HCT116 (cell line): Measurements from ENCODE around the gene NID2. TPM values are rescaled to one million over a fixed set of nuclear protein-coding genes. Genes with fewer than 3 reads are reported as not detected.

Experiments
- ATAC-seq: fragments of 200-7000 bp; cut with Tn5 transposase; 2 replicates; pipeline ENCODE4 v1.9.1; 2020; ENCODE audit warnings: mild to moderate bottlenecking, moderate library complexity
- BruUV-seq: library from RNA; stranded (reverse); fragments of 400-500 nt; replicated peaks from 2 replicates; lab custom pipeline; 2021; lab: Mats Ljungman, UMichigan
- CTCF ChIA-PET: fragments of 300-600 bp; sonication (Branson Sonifier 250); formaldehyde crosslinking; loops from one replicate; lab custom pipeline; 2021; ENCODE audit warnings: antibody characterized with exemption; lab: Charles Lee
- POLR2A ChIA-PET: fragments of 300-600, 350-600 bp; sonication (Branson Sonifier 250); formaldehyde crosslinking; loops from one replicate; lab custom pipeline; 2021; ENCODE audit warnings: antibody characterized with exemption; lab: Charles Lee
- RAD21 ChIA-PET, 2 experiments: fragments of 300-600 bp; sonication (Branson Sonifier 250); formaldehyde crosslinking; loops; one replicate each; lab custom pipeline; 2023; ENCODE audit warnings: low total read pairs in 2 of 2; ENCODE audit not compliant: uncharacterized antibody in 2 of 2, unreplicated experiment in 2 of 2, low non-redundant PET in 1 of 2; lab: Charles Lee
- DNase-seq: peaks from one replicate; pipeline ENCODE4 v3.0.0-alpha.2; 2010; ENCODE audit warnings: low read depth, low spot score
- H2AFZ ChIP-seq: fragments of 200-600 bp; shearing (Covaris generic), sonication (generic); 2 replicates; pipeline ENCODE4 v1.6.1; 2017; ENCODE audit warnings: low read depth, mixed run types, mixed read lengths, antibody characterized with exemption, low read length; ENCODE audit not compliant: poor library complexity, severe bottlenecking
- H3K27ac ChIP-seq: 2 replicates; pipeline ENCODE4 v1.5.1; 2012; ENCODE audit warnings: low read depth, low read length
- H3K27me3 ChIP-seq: fragments of 200-600 bp; sonication (generic); 2 replicates; pipeline ENCODE4 v1.6.1; 2016; ENCODE audit warnings: mixed run types, low read length, mixed read lengths; ENCODE audit not compliant: insufficient read depth
- H3K36me3 ChIP-seq, 2 experiments: fragments of 200-500 bp in 1 of 2; fragments of 200-600 bp in 1 of 2; sonication (Bioruptor generic) in 1 of 2; sonication (generic) in 1 of 2; 2 replicates each; pipeline versions ENCODE4 v1.5.1 to v1.6.1; 2014 to 2016; ENCODE audit warnings: low read length in 2 of 2, inconsistent platforms in 1 of 2, mixed read lengths in 1 of 2, mixed run types in 1 of 2; ENCODE audit not compliant: insufficient read depth in 2 of 2, control insufficient read depth in 1 of 2
- H3K4me1 ChIP-seq, 2 experiments: fragments of 200-600 bp in 1 of 2; sonication (generic) in 1 of 2; 2 replicates each; pipeline versions ENCODE4 v1.5.1 to v1.6.1; 2012 to 2017; ENCODE audit warnings: low read length in 2 of 2, inconsistent platforms in 1 of 2, mild to moderate bottlenecking in 1 of 2, mixed read lengths in 1 of 2, mixed run types in 1 of 2, moderate library complexity in 1 of 2; ENCODE audit not compliant: insufficient read depth in 2 of 2, control insufficient read depth in 1 of 2
- H3K4me2 ChIP-seq: fragments of 200-600 bp; sonication (generic); 2 replicates; pipeline ENCODE4 v1.6.1; 2017; ENCODE audit warnings: mixed run types, low read length, mixed read lengths
- H3K4me3 ChIP-seq, 2 experiments: fragments of 200-600 bp in 1 of 2; sonication (generic) in 1 of 2; replicated peaks in 1 of 2; 2 replicates each; pipeline ENCODE4 v1.5.1; 2011 to 2016; ENCODE audit warnings: low read length in 2 of 2, control low read depth in 1 of 2, low read depth in 1 of 2, mild to moderate bottlenecking in 1 of 2, mixed read lengths in 1 of 2, mixed run types in 1 of 2
- H3K79me2 ChIP-seq: fragments of 200-600 bp; sonication (generic); 2 replicates; pipeline ENCODE4 v1.6.1; 2017; ENCODE audit warnings: mild to moderate bottlenecking, mixed run types, low read length, moderate library complexity, mixed read lengths; ENCODE audit not compliant: insufficient read depth
- H3K9ac ChIP-seq: fragments of 200-600 bp; sonication (generic); 2 replicates; pipeline ENCODE4 v1.6.1; 2016; ENCODE audit warnings: low read length, mixed read lengths
- H3K9me2 ChIP-seq: fragments of 200-600 bp; sonication (generic), shearing (Covaris generic); 2 replicates; pipeline ENCODE4 v1.6.1; 2017; ENCODE audit warnings: mixed run types, mild to moderate bottlenecking, moderate library complexity; ENCODE audit not compliant: insufficient read depth
- H3K9me3 ChIP-seq, 2 experiments: fragments of 200-500 bp in 1 of 2; fragments of 200-600 bp in 1 of 2; sonication (Bioruptor generic) in 1 of 2; sonication (generic) in 1 of 2; 2 replicates each; pipeline ENCODE4 v1.6.1; 2014 to 2017; ENCODE audit warnings: low read length in 2 of 2, mixed read lengths in 2 of 2, inconsistent platforms in 1 of 2, low read depth in 1 of 2, mild to moderate bottlenecking in 1 of 2, mixed run types in 1 of 2, moderate library complexity in 1 of 2; ENCODE audit not compliant: control insufficient read depth in 1 of 2, insufficient read depth in 1 of 2
- H4K20me1 ChIP-seq: fragments of 200-600 bp; sonication (generic), shearing (Covaris generic); 2 replicates; pipeline ENCODE4 v1.6.1; 2017; ENCODE audit warnings: mixed run types, mild to moderate bottlenecking, moderate library complexity; ENCODE audit not compliant: insufficient read depth
- CEBPB ChIP-seq: IDR thresholded peaks from 2 replicates; pipeline ENCODE4 v1.6.1; 2012; ENCODE audit warnings: low read depth
- EGR1 ChIP-seq: IDR thresholded peaks from 2 replicates; pipeline ENCODE4 v1.6.1; 2012; ENCODE audit warnings: low read depth
- ELF1 ChIP-seq: IDR thresholded peaks from 2 replicates; pipeline ENCODE4 v1.6.1; 2012; ENCODE audit warnings: low read depth, borderline replicate concordance
- EZH2phosphoT487 ChIP-seq: fragments of 200-600 bp; IDR thresholded peaks from 2 replicates; pipeline ENCODE4 v1.6.1; 2018; ENCODE audit warnings: antibody characterized with exemption, borderline replicate concordance
- JUND ChIP-seq: IDR thresholded peaks from 2 replicates; pipeline ENCODE4 v1.6.1; 2012
- POLR2AphosphoS5 ChIP-seq: IDR thresholded peaks from 2 replicates; pipeline ENCODE4 v1.6.1; 2011; ENCODE audit warnings: mild to moderate bottlenecking, low read depth, low read length, moderate library complexity
- SIN3A ChIP-seq: IDR thresholded peaks from 2 replicates; pipeline ENCODE4 v1.6.1; 2012; ENCODE audit warnings: low read depth
- SP1 ChIP-seq: IDR thresholded peaks from 2 replicates; pipeline ENCODE4 v1.6.1; 2012; ENCODE audit warnings: low read depth
- SRF ChIP-seq: IDR thresholded peaks from 2 replicates; pipeline ENCODE4 v1.6.1; 2012; ENCODE audit warnings: low read depth
- TCF7L2 ChIP-seq: IDR thresholded peaks from 2 replicates; pipeline ENCODE4 v1.7.0; 2011; ENCODE audit warnings: borderline replicate concordance, inconsistent platforms; ENCODE audit not compliant: insufficient read depth, insufficient read length; ENCODE audit errors: extremely low read depth
- YY1 ChIP-seq: IDR thresholded peaks from 2 replicates; pipeline ENCODE4 v1.6.1; 2011; ENCODE audit warnings: low read length, low read depth, moderate library complexity, mild to moderate bottlenecking; ENCODE audit not compliant: insufficient replicate concordance; ENCODE audit errors: extremely low read depth
- intact Hi-C: fragments of 100-400 bp; cut with micrococcal nuclease; formaldehyde crosslinking; loops from 2 replicates; pipeline ENCODE4 v1.10.0; 2022
- total RNA-seq: library from RNA; stranded (reverse); gene quantifications from one replicate; pipeline ENCODE4 v1.2.1, GENCODE V29; 2021; ENCODE audit not compliant: unreplicated experiment
- TF ChIP-seq, protein P1 (sequence below): IDR thresholded peaks from 2 replicates; pipeline ENCODE4 v1.6.1; 2012
- TF ChIP-seq, protein P2 (sequence below): IDR thresholded peaks from 2 replicates; pipeline ENCODE4 v1.6.1; 2012; ENCODE audit warnings: low read depth
- TF ChIP-seq, protein P3 (sequence below): IDR thresholded peaks from 2 replicates; pipeline ENCODE4 v1.6.1; 2011; ENCODE audit warnings: mild to moderate bottlenecking, low read length, moderate library complexity; ENCODE audit not compliant: insufficient replicate concordance; ENCODE audit errors: extremely low read depth

The NID2 gene
- total RNA-seq, 1 experiment from 2014 or later = 0.84 TPM

DNA sequence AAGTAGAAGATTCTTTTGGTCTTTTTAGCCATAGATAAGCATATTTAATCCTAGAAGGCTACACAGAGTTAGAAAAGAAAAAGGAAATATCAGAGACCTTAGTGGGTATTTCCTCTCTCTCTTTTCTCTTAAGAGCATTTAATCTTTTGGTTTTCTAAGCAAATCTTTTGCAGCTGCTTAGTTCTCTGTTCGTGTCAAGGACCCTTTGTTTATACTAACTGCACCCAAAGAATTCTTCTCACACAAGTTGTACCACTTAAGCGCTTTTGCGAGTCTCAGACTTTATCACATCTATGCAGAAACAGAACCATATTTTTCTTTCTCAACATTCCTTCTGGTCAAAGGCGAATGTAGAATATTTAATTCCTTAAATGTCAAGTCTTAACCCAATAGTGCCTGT, 17.9 kb upstream of the NID2 start:
- Histone ChIP-seq H2AFZ (no peak overlapping the region), H3K4me3 (no peak overlapping the region), H3K79me2 (no peaks in the 10 kb centered on the region), H4K20me1 (no peaks in the 10 kb centered on the region), H3K9ac (no peak overlapping the region), H3K27ac (no peak overlapping the region), H3K9me2 (no peaks in the 10 kb centered on the region), H3K36me3 (no peaks in the 10 kb centered on the region), H3K4me1 (no peaks in the 10 kb centered on the region), H3K4me2 (no peak overlapping the region), H3K27me3 (peaks cover 6% of the 10 kb centered on the region; the same call in 1 of the 2 replicates), H3K9me3 (no peaks in the 10 kb centered on the region)
- no TSS peak for BruUV-seq
- ChIA-PET RAD21 (interaction anchor here in 1 of 2 experiments (0.7 kb wide), 1 partner anchor 73 kb away, joined by 5 read pairs; no protein-coding TSS in a partner anchor), POLR2A (no interaction called here), CTCF (no interaction called here)
- intact Hi-C loops = no loop called here
- ATAC-seq (no peak), DNase-seq (no peak)
- no peak for TF ChIP-seq YY1
- TF ChIP-seq EZH2phosphoT487 = no peak
- TF ChIP-seq SP1 = no peak

DNA sequence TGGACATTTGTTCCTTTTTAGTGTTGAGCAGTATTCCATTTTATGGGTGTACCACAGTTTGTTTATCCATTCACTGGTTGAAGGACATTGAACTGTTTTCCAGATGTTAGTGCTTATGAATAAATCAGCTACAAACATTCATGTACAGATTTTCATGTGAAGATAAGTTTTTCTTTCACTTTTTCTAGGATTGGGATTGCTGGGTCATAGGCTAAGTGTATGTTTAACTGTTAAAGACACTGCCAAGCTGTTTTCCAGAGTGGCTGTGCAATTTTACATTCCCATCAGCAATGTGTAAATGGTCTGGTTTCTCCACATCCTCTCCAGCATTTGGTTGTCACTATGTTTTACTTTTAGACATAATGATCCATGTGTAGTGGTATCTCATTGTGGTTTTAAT, 14.0 kb upstream of the NID2 start:
- Histone ChIP-seq H3K27ac (no peak overlapping the region), H3K4me1 (peaks cover 0 to 14% of the 10 kb centered on the region in 2 experiments; a peak in 1 of 4 replicates), H3K36me3 (no peaks in the 10 kb centered on the region), H3K9me2 (no peaks in the 10 kb centered on the region), H3K4me3 (no peak overlapping the region), H2AFZ (no peak overlapping the region), H3K9me3 (no peaks in the 10 kb centered on the region), H4K20me1 (no peaks in the 10 kb centered on the region), H3K4me2 (no peak overlapping the region), H3K9ac (no peak overlapping the region), H3K79me2 (no peaks in the 10 kb centered on the region), H3K27me3 (0 out of 2 replicates have a peak, but pooled peaks cover 6% of the 10 kb centered on the region)
- intact Hi-C loops = no loop called here
- ChIA-PET CTCF (no interaction called here), POLR2A (no interaction called here), RAD21 (no interaction called here)
- DNase-seq (no peak), ATAC-seq (no peak)
- BruUV-seq = no TSS peak
- no peak for TF ChIP-seq SRF
- TF ChIP-seq, protein P1, sequence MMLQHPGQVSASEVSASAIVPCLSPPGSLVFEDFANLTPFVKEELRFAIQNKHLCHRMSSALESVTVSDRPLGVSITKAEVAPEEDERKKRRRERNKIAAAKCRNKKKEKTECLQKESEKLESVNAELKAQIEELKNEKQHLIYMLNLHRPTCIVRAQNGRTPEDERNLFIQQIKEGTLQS = no peak
- TF ChIP-seq POLR2AphosphoS5 = no peak
- TF ChIP-seq YY1 = no peak
- TF ChIP-seq EGR1 = no peak
- TF ChIP-seq, protein P2, sequence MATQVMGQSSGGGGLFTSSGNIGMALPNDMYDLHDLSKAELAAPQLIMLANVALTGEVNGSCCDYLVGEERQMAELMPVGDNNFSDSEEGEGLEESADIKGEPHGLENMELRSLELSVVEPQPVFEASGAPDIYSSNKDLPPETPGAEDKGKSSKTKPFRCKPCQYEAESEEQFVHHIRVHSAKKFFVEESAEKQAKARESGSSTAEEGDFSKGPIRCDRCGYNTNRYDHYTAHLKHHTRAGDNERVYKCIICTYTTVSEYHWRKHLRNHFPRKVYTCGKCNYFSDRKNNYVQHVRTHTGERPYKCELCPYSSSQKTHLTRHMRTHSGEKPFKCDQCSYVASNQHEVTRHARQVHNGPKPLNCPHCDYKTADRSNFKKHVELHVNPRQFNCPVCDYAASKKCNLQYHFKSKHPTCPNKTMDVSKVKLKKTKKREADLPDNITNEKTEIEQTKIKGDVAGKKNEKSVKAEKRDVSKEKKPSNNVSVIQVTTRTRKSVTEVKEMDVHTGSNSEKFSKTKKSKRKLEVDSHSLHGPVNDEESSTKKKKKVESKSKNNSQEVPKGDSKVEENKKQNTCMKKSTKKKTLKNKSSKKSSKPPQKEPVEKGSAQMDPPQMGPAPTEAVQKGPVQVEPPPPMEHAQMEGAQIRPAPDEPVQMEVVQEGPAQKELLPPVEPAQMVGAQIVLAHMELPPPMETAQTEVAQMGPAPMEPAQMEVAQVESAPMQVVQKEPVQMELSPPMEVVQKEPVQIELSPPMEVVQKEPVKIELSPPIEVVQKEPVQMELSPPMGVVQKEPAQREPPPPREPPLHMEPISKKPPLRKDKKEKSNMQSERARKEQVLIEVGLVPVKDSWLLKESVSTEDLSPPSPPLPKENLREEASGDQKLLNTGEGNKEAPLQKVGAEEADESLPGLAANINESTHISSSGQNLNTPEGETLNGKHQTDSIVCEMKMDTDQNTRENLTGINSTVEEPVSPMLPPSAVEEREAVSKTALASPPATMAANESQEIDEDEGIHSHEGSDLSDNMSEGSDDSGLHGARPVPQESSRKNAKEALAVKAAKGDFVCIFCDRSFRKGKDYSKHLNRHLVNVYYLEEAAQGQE = no peak
- TF ChIP-seq ELF1 = no peak
- TF ChIP-seq TCF7L2 = no peak
- no peak for TF ChIP-seq CEBPB
- TF ChIP-seq JUND = no peak
- TF ChIP-seq, protein P3, sequence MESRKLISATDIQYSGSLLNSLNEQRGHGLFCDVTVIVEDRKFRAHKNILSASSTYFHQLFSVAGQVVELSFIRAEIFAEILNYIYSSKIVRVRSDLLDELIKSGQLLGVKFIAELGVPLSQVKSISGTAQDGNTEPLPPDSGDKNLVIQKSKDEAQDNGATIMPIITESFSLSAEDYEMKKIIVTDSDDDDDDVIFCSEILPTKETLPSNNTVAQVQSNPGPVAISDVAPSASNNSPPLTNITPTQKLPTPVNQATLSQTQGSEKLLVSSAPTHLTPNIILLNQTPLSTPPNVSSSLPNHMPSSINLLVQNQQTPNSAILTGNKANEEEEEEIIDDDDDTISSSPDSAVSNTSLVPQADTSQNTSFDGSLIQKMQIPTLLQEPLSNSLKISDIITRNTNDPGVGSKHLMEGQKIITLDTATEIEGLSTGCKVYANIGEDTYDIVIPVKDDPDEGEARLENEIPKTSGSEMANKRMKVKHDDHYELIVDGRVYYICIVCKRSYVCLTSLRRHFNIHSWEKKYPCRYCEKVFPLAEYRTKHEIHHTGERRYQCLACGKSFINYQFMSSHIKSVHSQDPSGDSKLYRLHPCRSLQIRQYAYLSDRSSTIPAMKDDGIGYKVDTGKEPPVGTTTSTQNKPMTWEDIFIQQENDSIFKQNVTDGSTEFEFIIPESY = no peak
- TF ChIP-seq SIN3A = no peak
- TF ChIP-seq SP1 = no peak
